HG02840 (cell line): ENCODE data around the gene MCRIP1.

ENCODE experiments used
- ATAC-seq: cut with Tn5 transposase; IDR thresholded peaks from one replicate; pipeline ENCODE4 v1.9.1; 2021; ENCODE audit warnings: mild to moderate bottlenecking, moderate library complexity, moderate number of reproducible peaks; ENCODE audit not compliant: unreplicated experiment, low FRiP score

MCRIP1 gene

DNA sequence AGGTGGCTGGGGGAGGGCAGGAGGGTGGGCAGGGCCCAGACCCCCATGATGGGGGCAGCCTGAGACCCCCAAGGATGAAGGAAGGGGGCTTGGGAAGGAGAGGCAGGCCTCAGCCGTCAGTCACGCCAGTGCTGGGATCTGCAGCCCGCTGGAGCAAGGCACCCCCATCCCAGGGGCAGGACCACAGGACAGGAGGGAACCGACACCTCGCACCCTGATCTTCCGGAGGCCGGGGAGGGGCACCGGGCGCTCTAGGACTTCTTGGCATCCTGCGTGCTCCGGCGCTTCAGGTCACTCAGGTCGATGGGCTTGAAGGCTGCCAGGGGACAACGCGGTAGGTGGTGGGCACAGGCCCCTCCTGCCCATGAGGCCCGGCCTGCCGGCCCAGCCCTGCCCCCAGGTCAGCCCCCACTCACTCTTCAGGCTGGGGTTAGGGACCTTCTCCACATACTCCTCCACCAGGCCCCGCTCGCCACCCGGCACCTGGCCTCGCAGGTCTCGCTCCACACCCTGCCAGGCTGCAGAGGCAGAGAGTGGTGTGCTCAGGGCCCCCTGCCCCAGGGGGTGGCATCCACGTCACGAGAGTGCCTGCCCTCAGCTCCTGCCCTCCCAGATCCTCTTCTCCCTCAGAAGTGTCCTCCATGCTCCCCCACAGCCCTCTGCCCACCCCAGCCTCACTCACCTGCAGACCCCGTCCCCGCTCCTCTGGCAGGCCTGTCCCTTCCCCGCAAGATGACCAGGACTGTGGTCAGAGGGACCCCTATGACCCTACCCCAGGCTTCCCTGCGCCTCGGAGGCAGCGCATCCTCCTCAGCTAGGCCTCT is 9.9 kb downstream of the MCRIP1 start:
- no peak for ATAC-seq

DNA sequence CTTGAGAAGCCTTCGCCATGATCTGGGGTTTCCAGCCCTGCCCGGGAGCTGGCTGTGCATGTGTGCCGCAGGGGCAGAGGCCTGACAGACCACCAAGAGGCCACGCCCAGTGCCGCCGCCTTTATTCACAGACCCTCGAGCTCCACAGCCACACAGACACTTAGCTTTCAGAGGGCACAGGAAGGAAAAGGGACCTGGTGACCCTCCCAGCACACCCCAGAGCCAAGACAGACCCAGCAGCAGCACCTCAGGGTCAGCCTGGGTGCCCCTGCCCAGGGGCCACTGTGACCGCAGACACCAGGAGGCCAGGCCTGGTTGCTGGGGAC is 10.8 kb downstream of the MCRIP1 start:
- ATAC-seq = no peak

DNA sequence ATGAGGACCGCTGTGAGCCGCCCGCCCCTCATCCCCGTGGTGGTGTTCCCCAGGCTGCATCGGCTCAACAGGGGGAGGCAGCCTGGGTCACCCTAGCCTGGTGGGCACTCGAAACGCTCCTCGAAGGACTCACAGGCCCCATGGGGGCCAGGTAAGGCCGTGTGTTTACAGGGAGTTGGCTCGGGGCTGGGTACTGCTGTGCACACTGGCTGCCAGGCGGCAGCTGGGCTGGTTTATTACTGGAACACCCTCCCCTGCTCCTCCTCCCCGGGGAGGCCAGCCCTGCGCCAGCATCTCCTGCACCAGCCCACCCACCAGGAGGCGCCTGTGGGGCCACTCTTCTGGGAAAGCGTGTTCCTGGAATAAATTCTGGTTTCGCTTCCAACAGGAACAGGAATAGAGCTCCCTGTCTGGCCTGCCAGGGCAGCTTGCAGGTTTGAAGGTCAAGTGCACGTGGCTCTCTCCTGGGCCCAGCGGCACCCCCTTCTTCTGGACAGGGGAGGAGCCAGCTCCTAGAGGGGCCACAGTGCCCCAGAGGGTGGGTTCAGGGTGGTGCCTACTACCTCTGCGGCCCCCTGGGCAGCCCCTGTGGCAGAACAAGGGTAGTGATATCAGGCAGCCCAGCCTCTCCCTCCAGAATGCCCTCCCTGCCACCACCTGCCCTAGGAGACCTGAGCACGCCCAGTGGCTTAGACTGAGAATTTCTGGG is 11.3 kb downstream of the MCRIP1 start:
- no peak for ATAC-seq

DNA sequence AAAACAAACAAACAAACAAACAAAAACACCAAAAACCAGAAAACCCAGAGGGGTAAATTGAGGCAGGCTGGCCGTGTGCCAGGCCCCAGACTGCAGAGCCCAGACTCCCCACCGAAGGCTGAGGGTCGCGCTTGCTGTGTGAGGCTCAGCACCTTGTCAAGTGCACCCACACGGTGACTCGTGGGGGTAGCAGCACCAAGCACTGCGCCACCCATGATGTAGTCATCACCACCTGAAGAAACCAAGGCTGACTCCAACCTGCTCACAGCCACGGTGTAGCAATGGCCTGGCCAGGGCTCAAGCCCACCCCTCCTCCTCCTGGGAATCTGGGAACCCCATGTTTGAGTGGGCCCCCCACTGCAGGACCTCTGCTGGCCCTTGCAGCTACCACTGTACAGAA is 11.9 kb downstream of the MCRIP1 start:
- no peak for ATAC-seq

DNA sequence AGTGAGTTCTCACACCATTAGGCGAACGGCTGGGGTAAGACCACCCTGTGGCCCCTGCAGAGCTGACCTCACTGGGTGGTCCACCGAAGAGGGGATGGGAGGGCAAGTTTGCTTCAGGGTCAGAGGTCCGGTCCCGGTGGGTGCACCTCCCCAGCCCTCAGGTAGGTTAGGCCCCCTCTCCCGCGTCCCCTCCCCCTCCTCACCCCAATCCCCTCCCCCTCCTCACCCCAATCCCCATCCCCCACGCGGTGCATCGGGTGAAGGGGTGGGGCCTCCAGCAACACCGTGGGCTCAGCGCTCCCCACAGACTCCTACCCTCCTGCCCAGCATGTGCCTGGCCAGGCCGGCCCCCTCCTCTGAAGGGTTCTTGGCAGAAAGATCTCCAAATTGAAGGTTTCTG is 13.4 kb downstream of the MCRIP1 start:
- no peak for ATAC-seq

DNA sequence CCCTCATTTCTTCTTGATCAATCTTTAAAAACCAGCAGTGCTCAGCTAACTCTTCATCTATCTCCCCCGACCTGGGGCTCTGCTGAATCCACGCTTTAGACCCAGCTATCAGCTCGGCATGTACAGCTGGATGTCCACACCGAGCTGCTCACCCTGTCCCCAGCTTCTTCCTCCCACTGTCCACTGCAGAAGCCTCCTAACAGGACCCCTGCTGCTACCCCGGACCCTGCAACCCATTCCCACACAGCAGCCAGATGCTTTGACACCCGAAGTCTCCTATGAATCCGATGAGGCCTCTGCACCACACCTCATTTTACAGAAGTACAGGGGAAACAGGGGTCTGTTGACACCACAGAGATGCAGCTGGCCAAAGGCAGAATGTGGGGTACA is 15.3 kb downstream of the MCRIP1 start:
- ATAC-seq = no peak

DNA sequence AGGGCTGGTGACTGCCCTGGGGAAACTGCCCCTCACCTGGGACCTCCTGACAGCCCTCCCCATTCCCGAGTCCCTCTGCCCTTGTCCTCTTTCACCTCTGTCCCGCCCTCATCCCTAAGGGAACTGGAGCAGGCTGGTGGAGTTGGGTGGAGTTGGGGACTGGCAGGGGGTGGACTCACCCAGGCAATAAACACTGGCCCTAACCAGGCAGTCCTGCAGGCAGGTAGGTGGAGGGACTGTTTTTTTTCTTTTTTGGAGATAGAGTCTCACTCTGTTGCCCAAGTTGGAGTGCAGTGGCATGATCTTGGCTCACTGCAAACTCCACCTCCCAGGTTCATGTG is 17.5 kb downstream of the MCRIP1 start:
- no peak for ATAC-seq

DNA sequence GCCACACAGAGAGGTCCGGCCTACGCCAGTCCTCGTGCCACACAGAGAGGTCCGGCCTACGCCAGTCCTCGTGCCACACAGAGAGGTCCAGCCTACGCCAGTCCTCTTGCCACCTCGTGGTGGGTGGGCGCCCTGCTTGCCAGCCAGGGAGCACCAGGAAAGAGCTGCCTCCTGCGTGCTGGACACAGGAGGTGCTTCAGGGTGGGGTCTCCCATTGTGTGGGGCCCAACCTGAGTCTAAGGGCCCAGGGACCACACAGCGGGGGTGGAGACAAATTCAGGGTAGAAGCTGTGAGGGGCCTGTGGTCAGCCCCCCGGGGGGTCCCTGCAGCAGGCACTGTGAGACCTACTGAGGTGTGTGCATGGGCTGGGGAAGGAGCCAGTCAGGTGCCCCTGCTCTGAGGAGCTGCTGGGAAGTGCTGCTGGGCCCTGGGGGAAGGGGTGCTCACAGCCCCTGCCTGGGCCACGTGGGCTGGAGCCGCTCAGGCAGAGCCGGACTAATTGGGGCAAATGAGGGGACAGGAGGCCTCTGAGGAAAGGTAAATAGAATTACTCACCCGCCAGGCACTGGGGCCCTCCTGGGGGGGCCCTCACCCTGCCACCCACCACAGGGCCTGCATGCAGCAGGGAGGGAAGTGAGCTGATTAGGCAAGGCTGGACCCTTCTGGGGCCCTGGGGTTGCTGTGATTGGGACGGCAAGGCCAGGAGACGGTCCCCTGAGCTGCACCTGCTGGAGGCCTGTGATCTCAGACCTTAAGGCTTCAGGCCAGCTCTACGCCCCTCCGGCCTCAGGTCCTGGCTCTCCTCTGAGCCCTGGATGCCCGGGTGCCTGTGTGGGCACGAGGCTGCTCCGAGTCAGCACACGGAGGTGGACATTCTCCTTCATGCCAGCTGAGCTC is 18.1 kb downstream of the MCRIP1 start:
- ATAC-seq = no peak

DNA sequence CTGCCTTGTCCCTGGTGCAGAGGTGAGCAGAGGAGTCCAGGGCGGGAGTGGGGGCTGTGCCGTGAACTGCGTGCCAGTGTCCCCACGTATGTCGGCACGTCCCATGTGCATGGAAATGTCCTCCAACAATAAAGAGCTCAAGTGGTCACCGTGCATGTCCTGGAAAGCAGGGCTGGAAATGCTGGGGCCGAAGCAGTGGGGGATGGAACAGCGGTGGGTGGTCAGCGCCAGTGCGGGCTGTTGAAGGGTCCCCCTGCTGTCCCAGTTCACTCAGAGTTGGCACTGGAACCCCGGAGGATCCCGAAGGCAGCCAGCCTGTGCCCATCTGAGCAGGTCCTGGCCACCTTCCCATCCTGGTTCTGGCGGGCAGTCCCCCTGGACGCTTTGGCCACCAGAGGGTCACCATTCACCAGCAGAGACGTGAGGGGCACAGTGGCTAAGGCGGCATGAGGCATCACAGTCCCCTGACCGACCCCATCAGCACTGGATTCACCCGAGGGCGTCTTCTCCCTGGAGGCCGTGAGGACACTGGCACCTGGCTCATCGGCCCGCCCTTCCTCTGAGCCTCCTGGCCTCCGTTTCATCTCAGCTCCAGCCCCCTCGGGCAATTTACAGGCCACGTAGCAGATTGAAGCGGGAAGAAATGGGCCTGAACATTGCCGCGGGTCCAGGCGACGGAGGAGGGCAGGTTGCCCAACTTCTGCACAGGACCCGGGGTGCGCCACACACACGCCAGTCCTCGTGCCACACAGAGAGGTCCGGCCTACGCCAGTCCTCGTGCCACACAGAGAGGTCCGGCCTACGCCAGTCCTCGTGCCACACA is 19.0 kb downstream of the MCRIP1 start:
- no peak for ATAC-seq

DNA sequence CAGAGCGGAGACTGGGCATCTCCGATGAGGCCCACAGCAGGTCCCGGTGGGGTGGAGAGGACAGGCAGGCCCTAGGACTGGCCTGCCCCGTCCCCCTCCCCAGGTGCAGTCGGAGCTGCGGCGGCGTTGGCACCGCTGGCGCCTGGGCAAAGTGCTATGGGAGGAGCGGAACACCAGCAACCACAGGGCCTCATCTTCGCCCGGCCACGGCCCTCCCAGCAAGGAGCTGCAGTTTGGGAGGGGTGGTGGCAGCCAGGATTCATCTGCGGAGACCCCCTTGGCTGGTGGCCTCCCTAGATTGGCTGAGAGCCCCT is 19.8 kb downstream of the MCRIP1 start:
- ATAC-seq = no peak

DNA sequence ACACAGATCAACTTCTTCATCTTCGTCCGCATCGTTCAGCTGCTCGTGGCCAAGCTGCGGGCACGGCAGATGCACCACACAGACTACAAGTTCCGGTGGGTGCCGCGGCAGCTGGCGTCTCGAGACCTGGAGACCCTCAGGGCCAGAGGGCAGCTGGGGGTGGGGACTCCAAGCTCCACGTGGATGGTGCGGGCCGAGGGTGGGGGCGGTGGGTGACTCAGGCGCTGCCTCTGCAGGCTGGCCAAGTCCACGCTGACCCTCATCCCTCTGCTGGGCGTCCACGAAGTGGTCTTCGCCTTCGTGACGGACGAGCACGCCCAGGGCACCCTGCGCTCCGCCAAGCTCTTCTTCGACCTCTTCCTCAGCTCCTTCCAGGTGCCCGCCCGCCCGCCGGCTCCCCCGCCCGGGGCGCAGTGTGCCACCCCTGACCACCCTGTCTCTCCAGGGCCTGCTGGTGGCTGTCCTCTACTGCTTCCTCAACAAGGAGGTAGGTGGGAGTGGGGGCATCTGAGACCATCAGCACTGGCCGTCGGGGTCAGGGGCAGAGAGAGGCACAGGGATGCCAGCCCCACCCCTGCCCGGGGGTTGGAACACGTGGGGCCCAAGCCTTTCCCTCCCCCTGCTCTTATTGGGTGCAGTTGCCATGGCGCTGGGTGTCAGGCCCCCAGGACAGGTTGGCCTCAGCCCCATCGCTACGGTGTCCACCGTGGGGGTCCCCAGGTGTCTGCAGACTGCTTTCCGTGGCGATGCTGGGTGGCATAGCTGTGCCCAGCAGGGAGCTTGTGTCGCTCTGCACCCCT is 20.3 kb downstream of the MCRIP1 start:
- ATAC-seq = no peak

DNA sequence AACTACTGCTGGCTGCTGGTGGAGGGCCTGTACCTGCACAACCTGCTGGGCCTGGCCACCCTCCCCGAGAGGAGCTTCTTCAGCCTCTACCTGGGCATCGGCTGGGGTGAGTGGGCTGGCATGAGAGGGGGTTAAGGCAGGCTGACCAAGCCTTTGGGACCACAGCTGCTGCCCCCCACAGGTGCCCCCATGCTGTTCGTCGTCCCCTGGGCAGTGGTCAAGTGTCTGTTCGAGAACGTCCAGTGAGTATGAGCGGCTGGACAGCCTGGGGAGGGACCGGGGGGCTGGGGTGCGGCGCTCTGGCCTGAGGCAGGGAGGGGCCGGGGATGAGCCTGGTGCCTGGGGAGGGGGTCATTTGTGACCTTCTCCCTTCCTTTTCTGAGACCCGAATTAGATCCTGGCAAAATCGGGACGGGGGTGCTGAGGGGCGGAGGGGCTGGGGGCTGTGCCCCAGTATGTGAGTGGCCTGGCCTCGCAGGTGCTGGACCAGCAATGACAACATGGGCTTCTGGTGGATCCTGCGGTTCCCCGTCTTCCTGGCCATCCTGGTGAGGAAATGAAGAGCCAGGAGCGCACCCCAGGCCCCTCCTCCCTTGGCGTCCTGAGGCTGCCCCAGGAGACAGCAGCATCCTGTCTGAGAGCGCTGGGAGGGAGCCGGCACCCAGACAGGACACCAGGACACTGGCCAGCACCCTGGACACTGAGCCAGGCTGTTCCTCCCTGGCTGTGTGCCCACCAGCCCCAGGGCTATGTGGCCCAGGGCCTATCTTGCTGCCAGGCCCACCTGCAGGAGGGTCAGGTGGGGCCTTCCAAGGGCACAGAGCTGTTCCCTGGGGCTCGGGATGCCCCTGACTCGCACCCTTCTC is 21.2 kb downstream of the MCRIP1 start:
- ATAC-seq = no peak

DNA sequence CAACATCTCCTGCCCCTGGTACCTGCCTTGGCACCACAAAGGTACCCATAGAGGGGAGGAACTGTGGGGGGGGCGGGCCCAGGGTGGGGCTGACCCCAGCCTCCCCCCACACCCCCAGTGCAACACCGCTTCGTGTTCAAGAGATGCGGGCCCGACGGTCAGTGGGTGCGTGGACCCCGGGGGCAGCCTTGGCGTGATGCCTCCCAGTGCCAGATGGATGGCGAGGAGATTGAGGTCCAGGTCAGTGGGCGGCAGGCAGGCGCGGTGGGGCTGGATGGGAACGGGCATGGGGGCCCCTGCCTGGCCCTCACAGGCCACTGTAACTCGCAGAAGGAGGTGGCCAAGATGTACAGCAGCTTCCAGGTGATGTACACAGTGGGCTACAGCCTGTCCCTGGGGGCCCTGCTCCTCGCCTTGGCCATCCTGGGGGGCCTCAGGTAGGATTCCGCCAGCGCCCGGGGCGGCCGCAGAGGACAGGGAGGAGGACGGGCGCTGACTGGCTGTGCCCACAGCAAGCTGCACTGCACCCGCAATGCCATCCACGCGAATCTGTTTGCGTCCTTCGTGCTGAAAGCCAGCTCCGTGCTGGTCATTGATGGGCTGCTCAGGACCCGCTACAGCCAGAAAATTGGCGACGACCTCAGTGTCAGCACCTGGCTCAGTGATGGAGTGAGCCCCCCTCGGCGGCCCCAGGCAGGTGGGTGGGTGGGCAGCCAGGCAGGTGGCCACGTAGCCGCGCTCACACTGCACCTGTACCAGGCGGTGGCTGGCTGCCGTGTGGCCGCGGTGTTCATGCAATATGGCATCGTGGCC is 22.0 kb downstream of the MCRIP1 start:
- ATAC-seq = no peak

DNA sequence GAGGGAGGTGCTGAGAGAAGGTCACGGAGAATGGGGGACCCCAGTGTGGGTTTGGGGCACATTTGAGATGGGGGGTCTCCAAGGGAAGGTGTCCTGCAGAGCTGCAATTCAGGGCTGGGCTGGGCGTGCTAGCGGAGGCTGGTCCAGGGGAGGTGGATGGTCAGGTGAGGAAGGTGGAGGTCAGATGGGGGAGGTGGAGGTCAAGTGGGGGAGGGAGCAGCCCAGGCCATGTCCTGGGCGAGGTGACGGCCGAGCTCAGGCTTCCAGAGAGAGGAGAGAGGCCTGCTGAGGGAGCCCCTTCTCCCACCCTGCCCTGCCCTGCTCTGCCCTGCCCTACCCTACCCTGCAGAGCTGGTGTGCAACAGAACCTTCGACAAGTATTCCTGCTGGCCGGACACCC is 22.6 kb downstream of the MCRIP1 start:
- no peak for ATAC-seq

DNA sequence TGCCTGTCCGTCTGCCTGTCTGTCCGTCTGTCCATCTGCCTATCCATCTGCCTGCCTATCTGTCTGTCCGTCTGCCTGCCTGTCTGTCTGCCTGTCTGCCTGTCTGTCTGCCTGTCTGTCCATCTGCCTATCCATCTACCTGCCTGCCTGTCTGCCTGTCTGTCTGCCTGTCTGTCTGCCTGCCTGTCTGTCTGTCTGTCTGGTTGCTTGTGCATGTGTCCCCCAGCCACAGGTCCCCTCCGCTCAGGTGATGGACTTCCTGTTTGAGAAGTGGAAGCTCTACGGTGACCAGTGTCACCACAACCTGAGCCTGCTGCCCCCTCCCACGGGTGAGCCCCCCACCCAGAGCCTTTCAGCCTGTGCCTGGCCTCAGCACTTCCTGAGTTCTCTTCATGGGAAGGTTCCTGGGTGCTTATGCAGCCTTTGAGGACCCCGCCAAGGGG is 23.5 kb downstream of the MCRIP1 start:
- no peak for ATAC-seq

DNA sequence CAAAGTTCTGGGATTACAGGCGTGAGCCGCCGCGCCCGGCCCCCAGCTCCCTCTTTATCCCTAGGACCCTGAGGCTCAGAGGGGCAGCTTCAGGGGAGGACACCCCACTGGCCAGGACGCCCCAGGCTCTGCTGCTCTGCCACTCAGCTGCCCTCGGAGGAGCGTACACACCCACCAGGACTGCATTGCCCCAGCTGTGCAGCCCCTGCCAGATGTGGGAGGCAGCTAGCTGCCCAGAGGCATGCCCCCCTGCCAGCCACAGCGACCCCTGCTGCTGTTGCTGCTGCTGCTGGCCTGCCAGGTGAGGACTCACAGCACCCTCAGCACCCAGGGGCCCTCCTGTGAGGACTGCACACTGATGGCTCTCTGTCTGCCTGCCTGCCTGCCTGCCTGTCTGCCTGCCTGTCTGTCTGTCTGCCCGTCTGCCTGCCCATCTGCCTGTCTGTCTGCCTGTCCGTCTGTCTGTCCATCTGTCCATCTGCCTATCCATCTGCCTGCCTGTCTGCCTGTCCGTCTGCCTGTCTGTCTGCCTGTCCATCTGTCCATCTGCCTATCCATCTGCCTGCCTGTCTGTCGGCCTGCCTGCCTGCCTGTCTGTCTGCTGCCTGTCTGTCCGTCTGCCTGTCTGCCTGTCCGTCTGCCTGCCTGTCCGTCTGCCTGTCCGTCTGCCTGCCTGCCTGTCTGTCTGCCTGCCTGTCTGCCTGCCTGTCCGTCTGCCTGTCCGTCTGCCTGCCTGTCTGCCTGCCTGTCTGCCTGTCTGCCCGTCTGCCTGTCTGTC is 24.1 kb downstream of the MCRIP1 start:
- no peak for ATAC-seq

DNA sequence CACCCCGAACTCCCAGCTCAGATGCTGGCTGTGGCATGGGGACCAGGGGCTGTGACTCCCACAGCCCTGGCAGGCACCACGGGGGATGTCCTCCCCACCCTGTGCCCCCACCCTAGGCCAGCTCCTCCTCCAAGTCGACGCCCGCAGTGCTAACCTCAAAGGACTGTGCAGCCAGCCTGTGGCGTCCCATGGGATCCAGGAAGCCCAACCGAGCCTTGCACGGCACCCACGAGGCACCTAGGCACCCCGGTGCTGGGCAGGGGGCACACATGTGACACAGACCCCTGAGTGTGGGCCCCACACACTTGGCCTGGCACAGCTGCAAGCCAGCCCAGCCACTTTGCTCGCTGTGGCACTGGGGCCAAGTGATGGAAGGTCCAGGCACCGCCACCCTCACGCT is 25.3 kb downstream of the MCRIP1 start:
- no peak for ATAC-seq
